ENCODE data around the gene MYO3A.

GRCh38 chr10:26048756-26049155 is 114.7 kb downstream of the MYO3A start:
- TF ChIP-seq, protein P1, sequence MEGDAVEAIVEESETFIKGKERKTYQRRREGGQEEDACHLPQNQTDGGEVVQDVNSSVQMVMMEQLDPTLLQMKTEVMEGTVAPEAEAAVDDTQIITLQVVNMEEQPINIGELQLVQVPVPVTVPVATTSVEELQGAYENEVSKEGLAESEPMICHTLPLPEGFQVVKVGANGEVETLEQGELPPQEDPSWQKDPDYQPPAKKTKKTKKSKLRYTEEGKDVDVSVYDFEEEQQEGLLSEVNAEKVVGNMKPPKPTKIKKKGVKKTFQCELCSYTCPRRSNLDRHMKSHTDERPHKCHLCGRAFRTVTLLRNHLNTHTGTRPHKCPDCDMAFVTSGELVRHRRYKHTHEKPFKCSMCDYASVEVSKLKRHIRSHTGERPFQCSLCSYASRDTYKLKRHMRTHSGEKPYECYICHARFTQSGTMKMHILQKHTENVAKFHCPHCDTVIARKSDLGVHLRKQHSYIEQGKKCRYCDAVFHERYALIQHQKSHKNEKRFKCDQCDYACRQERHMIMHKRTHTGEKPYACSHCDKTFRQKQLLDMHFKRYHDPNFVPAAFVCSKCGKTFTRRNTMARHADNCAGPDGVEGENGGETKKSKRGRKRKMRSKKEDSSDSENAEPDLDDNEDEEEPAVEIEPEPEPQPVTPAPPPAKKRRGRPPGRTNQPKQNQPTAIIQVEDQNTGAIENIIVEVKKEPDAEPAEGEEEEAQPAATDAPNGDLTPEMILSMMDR (optimal IDR thresholded peaks at IDR 0.05 in 1 of 3, IDR thresholded peaks at IDR 0.05 in 1 of 3, conservative IDR thresholded peaks at IDR 0.05 in 1 of 3; ENCODE audit: extremely low read depth in 1 of 3, insufficient read depth in 2 of 3, low read length in 3 of 3), result no peak
- no peak for TF ChIP-seq EZH2 (IDR thresholded peaks at IDR 0.05; ENCODE audit: low read length)
